Measurements from ENCODE around the gene ZNF423.

ZNF423 gene

GRCh38 chr16:49528060-49528865 is 327.6 kb downstream of the ZNF423 start:
- TF ChIP-seq POLR2AphosphoS5 (IDR thresholded peaks at IDR 0.05; ENCODE audit: low read depth, low read length) (no peak), POU2F2 (IDR thresholded peaks at IDR 0.05; ENCODE audit: low read depth, low read length) (no peak), TAF1 (IDR thresholded peaks at IDR 0.05; ENCODE audit: low read depth, low read length) (no peak), POLR2A (IDR thresholded peaks at IDR 0.05; ENCODE audit: low read depth, low read length) (no peak), SPI1 (IDR thresholded peaks at IDR 0.05; ENCODE audit: low read depth, low read length) (no peak), PAX5 (IDR thresholded peaks at IDR 0.05; ENCODE audit: insufficient read depth, low read length, severe bottlenecking) (no peak)
- peak; percentile 58 for FAIRE-seq
- no peak for DNase-seq (ENCODE audit: insufficient read length, low spot score)

GRCh38 chr16:49527611-49528010 is 328.3 kb downstream of the ZNF423 start:
- DNase-seq (ENCODE audit: insufficient read length, low spot score) (no peak), FAIRE-seq (peak; percentile 72)
- no peak for TF ChIP-seq PAX5 (IDR thresholded peaks at IDR 0.05; ENCODE audit: insufficient read depth, low read length, severe bottlenecking)
- TF ChIP-seq POLR2A (IDR thresholded peaks at IDR 0.05; ENCODE audit: low read depth, low read length) = no peak
- TF ChIP-seq SPI1 (IDR thresholded peaks at IDR 0.05; ENCODE audit: low read depth, low read length) = no peak
- TF ChIP-seq POLR2AphosphoS5 (IDR thresholded peaks at IDR 0.05; ENCODE audit: low read depth, low read length) = no peak
- no peak for TF ChIP-seq TAF1 (IDR thresholded peaks at IDR 0.05; ENCODE audit: low read depth, low read length)
- no peak for TF ChIP-seq POU2F2 (IDR thresholded peaks at IDR 0.05; ENCODE audit: low read depth, low read length)

- no peak for TF ChIP-seq POLR2A (IDR thresholded peaks at IDR 0.05; ENCODE audit: low read depth, low read length)
- no peak for TF ChIP-seq PAX5 (IDR thresholded peaks at IDR 0.05; ENCODE audit: insufficient read depth, low read length, severe bottlenecking)
- no peak for TF ChIP-seq POLR2AphosphoS5 (IDR thresholded peaks at IDR 0.05; ENCODE audit: low read depth, low read length)
- TF ChIP-seq POU2F2 (IDR thresholded peaks at IDR 0.05; ENCODE audit: low read depth, low read length) = no peak
- no peak for TF ChIP-seq SPI1 (IDR thresholded peaks at IDR 0.05; ENCODE audit: low read depth, low read length)
- no peak for TF ChIP-seq TAF1 (IDR thresholded peaks at IDR 0.05; ENCODE audit: low read depth, low read length)
- DNase-seq (ENCODE audit: insufficient read length, low spot score) = no peak
- FAIRE-seq = no peak
These were observed 329.0 kb downstream of the ZNF423 start for GRCh38 chr16:49526860-49527365.

- no peak for TF ChIP-seq POU2F2 (IDR thresholded peaks at IDR 0.05; ENCODE audit: low read depth, low read length)
- TF ChIP-seq POLR2AphosphoS5 (IDR thresholded peaks at IDR 0.05; ENCODE audit: low read depth, low read length) = no peak
- TF ChIP-seq PAX5 (IDR thresholded peaks at IDR 0.05; ENCODE audit: insufficient read depth, low read length, severe bottlenecking) = no peak
- no peak for TF ChIP-seq POLR2A (IDR thresholded peaks at IDR 0.05; ENCODE audit: low read depth, low read length)
- TF ChIP-seq SPI1 (IDR thresholded peaks at IDR 0.05; ENCODE audit: low read depth, low read length) = no peak
- no peak for TF ChIP-seq TAF1 (IDR thresholded peaks at IDR 0.05; ENCODE audit: low read depth, low read length)
- DNase-seq (ENCODE audit: insufficient read length, low spot score) (no peak), FAIRE-seq (no peak)
These were observed 331.0 kb downstream of the ZNF423 start for GRCh38 chr16:49524947-49525315.

- DNase-seq (ENCODE audit: insufficient read length, low spot score) (no peak), FAIRE-seq (no peak)
- TF ChIP-seq SPI1 (IDR thresholded peaks at IDR 0.05; ENCODE audit: low read depth, low read length) (no peak), POU2F2 (IDR thresholded peaks at IDR 0.05; ENCODE audit: low read depth, low read length) (no peak), POLR2A (IDR thresholded peaks at IDR 0.05; ENCODE audit: low read depth, low read length) (no peak), POLR2AphosphoS5 (IDR thresholded peaks at IDR 0.05; ENCODE audit: low read depth, low read length) (no peak), PAX5 (IDR thresholded peaks at IDR 0.05; ENCODE audit: insufficient read depth, low read length, severe bottlenecking) (no peak), TAF1 (IDR thresholded peaks at IDR 0.05; ENCODE audit: low read depth, low read length) (no peak)
These were observed 331.5 kb downstream of the ZNF423 start for GRCh38 chr16:49524216-49524946.

GRCh38 chr16:49523435-49524159 is 332.3 kb downstream of the ZNF423 start:
- DNase-seq (ENCODE audit: insufficient read length, low spot score) = no peak
- TF ChIP-seq SPI1 (IDR thresholded peaks at IDR 0.05; ENCODE audit: low read depth, low read length) (no peak), POU2F2 (IDR thresholded peaks at IDR 0.05; ENCODE audit: low read depth, low read length) (no peak), POLR2AphosphoS5 (IDR thresholded peaks at IDR 0.05; ENCODE audit: low read depth, low read length) (no peak), PAX5 (IDR thresholded peaks at IDR 0.05; ENCODE audit: insufficient read depth, low read length, severe bottlenecking) (no peak), TAF1 (IDR thresholded peaks at IDR 0.05; ENCODE audit: low read depth, low read length) (no peak), POLR2A (IDR thresholded peaks at IDR 0.05; ENCODE audit: low read depth, low read length) (no peak)
- no peak for FAIRE-seq

GRCh38 chr16:49521734-49522325 is 334.1 kb downstream of the ZNF423 start:
- FAIRE-seq (no peak), DNase-seq (ENCODE audit: insufficient read length, low spot score) (no peak)
- TF ChIP-seq TAF1 (IDR thresholded peaks at IDR 0.05; ENCODE audit: low read depth, low read length) (no peak), SPI1 (IDR thresholded peaks at IDR 0.05; ENCODE audit: low read depth, low read length) (no peak), POU2F2 (IDR thresholded peaks at IDR 0.05; ENCODE audit: low read depth, low read length) (no peak), POLR2AphosphoS5 (IDR thresholded peaks at IDR 0.05; ENCODE audit: low read depth, low read length) (no peak), POLR2A (IDR thresholded peaks at IDR 0.05; ENCODE audit: low read depth, low read length) (no peak), PAX5 (IDR thresholded peaks at IDR 0.05; ENCODE audit: insufficient read depth, low read length, severe bottlenecking) (no peak)

- no peak for DNase-seq (ENCODE audit: insufficient read length, low spot score)
- TF ChIP-seq POLR2A (IDR thresholded peaks at IDR 0.05; ENCODE audit: low read depth, low read length) (no peak), SPI1 (IDR thresholded peaks at IDR 0.05; ENCODE audit: low read depth, low read length) (no peak), TAF1 (IDR thresholded peaks at IDR 0.05; ENCODE audit: low read depth, low read length) (no peak), POLR2AphosphoS5 (IDR thresholded peaks at IDR 0.05; ENCODE audit: low read depth, low read length) (no peak), POU2F2 (IDR thresholded peaks at IDR 0.05; ENCODE audit: low read depth, low read length) (no peak), PAX5 (IDR thresholded peaks at IDR 0.05; ENCODE audit: insufficient read depth, low read length, severe bottlenecking) (no peak)
- FAIRE-seq = no peak
These were observed 335.3 kb downstream of the ZNF423 start for GRCh38 chr16:49520492-49521038.

Data from GM12891 (cell line).